NCI-H146 (cell line): ENCODE measurements around the gene ZNF746.

Experiments
- DNase-seq: peaks from one replicate; lab custom pipeline; 2025; lab: John Stamatoyannopoulos, UW

The ZNF746 gene

DNA sequence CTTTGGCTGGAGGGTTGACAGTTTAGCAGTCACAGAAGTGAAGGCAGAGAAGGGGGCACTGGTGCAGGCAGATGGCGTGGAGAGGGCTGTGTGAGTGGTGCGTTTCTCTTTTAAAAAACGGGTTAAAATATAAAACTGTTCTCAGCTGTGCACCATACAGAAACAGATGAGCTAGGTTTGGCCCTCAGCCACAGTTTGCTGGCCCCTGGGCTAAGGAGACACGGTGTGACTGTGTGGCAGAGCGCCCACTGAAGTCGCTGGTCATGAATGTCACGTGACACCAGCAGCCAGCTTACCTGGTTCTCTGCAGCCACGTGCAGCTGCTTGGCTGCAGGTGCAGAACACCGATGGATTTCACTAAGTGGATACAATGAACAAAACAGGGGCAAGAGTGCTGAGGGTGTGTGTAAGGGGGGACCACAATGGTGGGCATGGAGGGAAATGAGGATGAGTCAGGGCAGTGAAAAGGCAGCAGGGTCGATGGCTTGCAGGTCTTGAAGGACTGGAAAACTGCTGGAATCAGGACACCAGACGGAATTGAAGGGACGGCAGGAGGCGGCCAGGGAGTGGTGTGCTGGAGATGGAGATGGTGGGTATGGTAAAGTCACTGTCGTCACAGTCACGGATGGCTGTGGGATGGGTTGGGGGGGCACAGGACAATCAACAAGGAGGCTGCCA lies 7.4 kb downstream of the ZNF746 start:
- no peak for DNase-seq

DNA sequence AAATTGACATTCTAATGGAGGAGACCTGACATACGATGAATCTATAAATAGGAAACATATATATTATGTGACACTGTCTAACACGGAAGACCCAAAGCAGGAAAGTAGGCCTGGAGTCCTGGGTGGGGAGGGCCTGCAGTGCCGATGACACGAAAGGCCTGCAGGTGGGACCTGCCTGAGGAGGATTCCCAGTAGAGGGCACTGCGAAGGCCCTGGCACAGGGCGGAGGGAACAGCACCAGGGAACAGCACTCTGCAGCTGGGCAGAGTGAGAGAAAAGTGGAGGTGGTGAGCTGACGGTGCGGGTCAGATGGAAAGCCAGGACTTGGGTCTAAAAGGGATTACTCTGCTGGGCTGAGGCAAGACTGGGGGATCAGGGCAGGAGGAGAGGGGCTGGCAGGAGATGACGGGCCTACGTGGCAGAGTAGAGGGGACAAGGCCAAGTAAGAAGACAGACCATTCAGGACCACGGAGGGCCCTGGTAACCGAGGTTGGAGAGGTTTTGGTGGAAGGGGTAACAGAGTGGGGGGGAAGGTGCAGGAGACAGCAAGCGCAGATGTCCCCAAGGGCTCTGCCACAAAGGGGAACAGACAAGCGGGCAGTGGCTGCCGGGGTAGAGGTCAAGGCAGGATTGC lies 8.1 kb downstream of the ZNF746 start:
- DNase-seq = no peak

DNA sequence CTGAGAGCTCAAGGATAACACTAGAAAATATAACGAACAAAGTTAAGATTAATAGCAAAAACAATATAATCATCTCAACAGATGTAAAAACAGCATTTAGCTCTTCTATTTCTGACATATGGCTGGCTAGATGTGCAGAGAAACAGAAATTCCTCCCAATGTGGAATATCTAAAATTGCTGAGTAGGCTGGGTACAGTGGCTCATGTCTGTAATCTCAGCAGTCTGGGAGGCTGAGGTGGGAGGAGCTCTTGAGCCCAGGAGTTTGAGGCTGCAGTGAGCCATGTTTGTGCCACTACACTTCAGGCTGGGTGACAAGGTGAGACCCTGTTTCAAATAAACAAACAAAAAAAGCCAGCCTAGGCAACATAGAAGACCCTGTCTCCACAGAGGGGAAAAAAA lies 18.0 kb downstream of the ZNF746 start:
- no peak for DNase-seq

DNA sequence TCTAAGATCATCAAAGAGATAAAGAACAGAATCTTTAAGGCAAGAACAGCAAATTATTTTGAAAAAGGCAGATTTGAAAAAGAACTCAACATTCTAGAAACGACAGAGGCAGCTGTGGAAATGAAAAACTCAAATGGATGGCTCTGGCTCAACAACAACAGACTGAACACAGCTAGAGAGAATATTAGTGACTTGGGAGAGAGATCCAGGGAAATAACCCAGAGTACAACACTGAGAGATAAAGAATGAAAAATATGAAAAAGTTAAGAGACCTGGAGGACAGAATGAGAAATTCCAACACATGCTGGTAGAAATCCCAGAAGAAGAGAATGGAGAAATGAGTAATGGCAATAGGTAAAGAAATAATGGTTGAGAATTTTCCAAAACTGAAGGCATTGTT lies 18.9 kb downstream of the ZNF746 start:
- no peak for DNase-seq

DNA sequence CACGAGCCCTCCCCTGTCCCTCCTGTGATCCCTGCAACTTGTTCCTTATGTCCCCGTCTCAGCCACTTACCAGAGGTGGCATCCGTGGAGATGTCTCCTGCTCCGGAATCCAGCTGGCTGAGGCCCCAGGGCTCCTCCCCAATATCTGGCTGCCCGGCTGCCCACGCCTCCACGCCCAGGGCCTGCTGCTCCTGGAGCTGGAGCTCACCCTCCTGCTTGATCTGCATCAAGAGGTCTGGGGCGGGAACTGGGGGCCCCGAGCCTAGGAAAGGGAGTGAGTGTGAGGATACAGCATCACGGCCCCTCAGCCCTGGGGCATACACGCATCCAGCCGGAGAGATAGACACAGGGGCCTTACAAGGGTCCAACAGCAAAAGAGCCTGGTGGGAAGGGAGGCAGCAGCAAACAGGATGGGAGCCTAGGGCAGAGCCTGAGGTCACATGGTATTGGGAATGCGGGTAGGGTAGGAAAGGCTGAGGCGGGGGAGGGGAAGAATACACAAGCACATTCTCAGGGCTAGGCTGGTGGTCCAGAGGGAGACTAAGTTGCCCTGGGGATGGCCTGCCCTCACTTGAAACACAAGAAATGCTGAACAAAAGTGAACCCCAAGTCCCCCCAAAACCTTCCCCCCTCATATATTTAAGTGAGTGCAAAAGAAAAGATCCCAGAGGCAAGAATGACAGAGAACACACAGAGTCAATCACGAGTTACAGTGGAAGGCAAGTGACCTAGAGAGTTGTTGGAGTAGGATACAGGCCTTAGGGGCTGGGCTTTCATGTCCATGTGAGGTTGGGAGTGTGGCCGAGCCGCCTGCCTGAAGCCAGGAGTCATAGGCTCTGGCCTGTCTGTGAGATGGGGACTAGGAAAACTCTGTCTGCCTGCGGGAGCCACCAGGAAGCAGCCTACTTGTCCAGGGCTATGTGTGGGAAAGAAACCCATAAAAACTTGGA lies 19.8 kb downstream of the ZNF746 start:
- no peak for DNase-seq

DNA sequence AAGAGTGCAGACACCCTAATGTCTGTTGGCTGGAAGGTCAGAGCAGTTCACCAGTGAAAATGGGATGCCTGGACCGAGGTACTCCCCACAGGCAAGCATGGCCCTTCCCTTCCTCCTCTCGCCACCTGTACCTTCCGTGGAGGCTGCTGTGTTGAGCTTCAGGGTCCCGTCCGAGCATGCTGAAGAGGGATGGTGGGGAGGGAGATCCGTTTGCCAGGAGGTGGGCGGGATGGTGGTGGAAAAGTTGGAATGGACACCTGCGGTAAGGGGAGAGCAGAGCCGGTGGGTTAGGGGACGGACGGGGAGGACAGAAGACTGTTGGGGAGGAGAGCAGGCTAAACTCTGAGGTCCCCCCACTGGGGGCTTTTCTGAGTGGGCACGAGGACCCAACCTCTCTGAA lies 20.8 kb downstream of the ZNF746 start:
- no peak for DNase-seq

DNA sequence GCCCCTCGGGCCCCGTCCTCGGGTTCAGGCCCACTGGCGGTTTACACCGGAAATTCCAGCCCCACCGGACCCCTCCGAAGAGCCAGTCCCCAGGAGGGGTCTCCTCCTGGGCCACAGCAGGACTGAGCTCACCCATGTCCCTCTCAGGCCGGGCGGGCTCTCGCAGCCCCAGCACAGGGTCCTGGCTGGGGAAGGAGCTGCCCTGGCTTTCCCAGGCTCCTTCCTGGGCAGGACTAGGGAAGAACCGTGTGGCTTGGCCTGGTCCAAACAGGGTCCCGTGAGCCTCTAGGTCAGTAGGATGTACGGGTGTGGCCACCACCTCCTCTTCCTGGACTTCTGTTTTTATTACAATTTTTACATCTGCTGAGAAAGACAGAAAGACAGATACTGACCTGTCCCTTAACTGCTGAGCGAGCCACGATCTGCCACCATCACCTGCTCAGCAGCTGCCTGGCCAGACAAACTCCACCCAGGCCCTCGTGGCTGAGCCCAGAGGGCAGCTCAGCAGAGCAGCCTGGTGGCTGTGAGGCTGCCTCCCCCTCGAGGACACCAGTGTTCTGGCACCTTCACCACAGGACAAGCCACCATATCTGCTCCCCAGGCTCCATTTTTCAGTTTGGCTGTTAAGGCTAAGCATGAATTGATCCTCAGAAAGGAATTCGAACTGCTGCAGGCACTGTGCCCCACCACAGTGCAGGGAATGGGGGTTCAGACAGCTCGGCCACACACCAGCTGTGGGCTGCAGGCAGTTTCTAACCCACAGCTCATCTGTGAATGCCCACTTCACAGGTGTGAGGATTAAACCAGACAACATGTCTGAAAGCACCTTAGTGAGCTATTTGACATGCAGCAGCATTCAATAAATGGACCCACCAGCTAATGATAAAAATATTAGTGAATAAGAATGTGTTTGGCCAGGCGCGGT lies 22.2 kb downstream of the ZNF746 start:
- no peak for DNase-seq

DNA sequence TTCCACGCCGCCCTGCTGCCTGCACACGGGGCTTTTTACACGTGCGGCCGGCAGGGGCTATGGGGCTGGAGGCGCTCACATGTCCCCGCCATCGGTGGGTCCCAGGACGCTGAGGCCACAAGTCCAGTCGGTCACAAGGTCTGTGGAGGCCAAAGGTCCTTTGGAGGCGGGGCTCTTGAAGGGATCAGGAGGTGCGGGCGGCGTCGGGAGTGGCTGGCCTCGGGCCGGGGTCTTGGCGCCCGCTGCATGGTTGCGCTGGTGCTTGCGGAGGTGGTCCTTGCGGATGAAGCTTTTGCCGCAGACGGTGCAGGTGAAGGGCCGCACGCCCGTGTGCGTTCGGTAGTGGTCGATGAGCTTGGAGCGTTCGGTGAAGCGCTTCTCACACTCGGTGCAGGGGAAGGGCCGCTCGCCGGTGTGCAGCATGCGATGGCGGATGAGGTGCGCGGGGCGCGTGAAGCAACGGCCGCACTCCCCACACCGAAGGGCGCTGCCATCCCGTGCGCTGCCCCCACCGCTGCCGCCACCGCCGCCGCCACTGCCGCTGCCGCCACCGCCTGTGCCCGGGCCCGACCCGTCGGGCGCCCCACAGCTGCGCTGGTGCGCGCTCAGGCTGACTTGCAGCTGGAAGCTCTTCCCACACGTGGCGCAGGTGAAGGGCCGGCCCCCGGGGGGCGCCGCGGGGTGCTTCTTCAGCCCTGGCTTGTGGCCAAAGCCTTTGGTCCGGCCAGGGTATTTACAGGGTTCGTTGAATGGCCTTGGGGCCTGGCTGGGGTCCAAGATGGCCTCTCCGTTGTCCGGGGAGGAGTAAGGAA lies 23.1 kb downstream of the ZNF746 start:
- no peak for DNase-seq

DNA sequence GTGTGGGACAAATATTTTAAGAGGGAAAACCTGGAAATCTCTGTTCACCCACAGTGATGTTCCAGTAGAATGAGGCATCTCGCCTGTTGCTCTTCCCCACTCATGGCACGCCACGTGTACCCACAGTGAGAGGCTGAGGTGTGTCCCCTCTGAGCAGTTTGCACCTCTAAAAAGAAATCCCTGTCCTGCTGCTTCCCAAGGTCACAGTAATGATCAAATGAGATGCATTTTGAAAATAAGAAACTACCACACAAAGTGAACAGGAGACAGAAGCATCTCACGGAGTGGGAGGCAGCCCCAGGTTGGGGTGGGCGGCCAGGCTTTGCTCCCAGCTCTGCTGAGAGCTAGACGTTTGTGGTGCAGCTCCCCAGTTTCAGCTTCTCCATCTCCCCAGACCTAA lies 24.4 kb downstream of the ZNF746 start:
- DNase-seq = no peak

DNA sequence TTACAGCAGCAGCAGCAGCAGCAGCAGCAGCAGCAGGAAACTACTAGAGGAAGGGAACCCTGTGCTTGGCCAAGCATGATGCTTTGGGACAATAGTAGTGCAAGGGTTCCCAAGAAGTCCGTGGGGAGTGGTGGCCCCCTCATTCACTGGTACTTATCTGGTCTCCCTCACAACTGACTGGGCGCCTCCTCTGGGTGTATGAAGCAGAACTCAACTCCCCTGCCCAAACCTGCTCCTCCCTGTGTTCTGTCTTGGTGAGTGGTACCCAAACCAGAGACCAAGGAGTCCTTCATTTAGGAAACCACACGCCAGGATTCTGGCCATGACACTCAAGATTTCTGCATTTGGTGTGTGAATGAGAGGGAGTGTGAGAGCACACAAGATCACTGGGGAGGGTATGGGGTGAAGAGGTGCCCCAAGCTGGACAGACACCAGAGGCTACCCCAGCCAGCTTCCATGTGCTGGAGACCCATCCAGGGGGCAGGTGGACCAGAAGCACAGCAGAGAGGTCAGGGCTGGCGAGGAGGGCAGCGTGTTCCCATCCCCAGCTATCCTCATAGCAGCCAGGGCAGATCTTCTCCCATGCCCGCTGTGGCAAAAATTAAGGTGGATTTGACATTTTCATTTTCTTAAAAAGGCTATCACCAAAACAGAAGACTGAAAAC lies 26.2 kb downstream of the ZNF746 start:
- no peak for DNase-seq

DNA sequence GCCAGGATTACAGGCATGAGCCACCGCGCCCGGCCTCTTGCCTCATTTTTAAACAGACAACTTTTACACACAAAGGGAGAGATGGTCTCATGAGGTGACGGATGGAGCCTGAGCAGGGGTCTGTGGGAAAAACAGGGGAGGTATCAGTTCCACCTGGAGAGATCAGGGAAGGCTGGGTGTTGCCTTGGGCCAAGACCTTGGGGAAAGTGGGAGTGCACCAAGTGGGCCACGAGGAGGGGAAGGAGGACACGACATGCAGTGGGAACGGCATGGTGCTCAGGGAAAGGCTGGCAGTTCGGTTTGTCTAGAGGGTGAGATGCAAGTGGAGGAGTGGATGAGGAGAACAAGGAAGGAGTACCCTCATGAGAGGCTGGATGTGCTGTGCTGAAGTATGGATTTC lies 27.8 kb downstream of the ZNF746 start:
- DNase-seq = no peak

DNA sequence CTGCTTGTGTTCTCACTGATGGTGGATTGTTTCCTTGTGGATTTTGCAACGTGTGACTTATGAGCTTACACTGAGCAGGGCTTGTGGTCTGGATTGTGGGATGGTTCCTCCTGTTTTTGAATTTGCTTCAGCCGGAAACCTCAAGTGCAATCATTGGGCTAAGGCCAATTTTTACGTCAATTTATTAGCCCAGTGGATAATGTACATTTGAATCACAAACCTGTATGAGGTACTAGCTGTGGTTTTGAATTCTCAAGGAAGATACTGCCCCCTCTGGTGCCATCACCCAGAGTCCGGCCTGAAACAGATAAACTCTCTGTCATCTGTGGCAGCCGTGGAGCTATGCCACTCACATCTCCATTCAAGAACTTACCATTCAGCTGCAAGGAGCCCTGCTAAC lies 29.4 kb downstream of the ZNF746 start:
- no peak for DNase-seq

DNA sequence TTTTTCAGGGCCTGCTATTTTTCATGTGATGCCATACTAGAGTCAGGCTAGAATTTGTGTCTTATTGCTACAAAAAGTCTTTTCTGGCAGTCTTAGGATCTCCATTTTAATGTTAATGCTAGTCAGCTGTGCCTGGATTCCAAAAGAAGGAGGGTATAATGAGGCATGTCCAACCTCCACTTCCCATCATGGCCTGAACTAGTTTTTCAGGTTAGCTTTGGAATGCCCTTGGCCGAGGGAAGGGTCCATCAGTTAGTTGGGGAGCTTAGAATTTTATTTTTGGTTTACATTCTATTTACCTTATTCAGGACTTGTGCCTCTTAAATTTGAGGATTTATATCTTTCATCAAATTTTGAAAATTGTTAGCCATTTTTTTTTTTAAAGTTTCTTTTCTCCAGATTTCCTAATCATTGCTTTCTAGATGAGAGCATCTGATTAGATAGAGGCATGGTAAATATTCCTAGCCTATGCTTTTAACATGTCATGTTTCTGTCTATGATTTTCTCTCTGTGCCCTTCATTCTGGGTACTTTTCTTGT lies 30.2 kb downstream of the ZNF746 start:
- no peak for DNase-seq

DNA sequence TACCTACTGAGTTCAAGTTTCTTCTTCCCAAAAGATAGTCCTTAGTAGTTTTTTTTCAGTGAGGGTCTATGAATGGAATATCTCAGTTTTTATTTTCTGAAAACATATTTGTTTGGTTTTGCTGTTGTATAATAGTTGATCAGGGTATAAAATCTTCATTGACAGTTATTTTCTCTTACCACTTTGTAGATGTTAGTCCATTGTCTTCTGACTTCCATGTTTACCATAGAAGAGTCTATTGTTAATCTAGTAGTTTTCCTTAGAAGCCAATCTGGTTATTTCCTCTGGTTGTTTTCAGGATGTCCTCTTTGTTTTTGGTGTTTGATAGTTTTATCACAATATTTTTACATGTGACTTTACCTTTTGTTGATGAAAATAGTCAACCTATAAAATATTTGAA lies 31.2 kb downstream of the ZNF746 start:
- DNase-seq = no peak

DNA sequence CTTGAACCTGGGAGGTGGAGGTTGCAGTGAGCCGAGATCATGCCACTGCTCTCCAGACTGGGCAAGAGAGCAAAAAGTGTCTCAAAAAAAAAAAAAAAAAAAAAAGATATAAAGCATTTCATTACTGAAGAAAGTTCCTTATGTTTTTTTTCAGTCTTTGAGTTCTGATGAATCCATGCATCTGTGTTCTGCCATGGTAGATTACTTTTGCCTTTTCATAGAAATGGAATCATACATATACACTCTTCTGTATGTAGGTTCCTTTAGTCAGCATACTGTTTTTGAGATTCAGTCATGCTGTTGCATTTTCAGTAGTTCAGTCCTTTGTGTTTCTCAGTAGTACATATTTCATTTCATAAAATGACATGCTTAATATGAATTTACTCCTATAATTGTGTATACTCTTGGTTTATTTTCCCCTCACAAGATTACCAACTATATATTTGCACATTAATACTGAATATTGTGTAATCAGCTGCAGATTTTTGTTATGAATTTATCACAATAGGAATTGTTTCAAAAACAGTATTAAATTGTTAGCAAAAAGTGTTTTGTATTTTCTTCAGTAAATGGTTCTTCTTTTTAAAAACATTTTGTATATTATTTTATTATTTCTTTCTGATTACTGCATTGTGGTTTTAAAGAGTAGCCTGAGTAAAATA lies 34.0 kb downstream of the ZNF746 start:
- DNase-seq = no peak

DNA sequence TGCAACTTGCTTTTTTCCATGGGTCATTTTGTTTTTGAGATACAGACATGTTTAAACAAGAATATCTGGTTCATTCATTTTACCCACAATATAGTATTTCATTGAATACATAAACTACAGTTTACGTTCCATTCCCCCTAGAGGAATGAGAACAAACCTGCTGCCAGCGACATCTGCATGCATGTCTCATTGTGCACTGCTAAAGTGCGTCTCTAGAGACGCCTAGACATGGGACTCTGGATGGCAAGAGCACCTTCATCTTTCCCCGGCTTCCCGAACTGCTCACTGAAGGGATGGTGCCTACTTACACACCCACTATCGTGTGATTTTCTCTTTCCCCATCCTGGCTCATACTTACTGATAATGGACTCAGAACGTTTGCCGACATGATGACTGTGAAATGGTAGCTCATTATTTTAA lies 35.5 kb downstream of the ZNF746 start:
- no peak for DNase-seq

DNA sequence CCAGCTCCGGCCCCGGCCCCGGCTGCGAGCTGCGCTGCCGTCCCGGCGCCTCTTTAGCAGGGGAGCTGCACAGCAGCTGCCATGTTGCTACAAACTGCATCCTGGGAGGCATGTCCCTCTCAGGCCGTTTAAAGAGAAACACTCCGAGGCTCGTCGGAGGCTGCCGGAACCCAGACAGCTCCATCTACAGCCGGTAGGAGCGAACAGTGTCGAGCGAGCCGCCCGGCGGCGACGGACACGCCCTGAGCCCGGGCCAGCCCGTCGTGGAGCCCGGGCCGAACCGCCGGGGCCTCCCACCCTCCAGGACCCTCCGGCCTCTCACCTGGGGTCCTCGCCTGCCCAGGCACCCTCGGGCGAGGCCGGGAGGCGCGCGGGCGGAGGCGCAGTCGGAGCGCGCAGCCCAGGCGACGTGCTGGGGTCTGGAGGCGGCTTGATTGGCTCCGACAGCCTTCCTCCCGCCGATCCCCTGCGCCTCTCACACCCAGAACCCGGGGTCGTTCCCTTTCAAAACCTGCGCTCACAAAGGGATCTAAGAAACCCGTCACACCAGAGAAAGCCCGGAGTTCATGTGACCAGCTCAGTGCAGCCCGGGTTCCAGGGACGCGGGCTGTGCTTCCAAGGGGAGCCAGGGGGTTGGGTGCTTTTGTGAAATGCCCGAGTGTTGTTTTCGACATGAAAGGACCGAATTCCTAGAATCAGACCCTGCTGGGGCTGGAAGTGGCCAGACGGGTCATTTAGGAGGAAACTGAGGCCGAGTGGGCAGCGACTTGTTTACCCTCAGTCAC lies 36.9 kb downstream of the ZNF746 start, which contains the start of gene ZNF777:
Gene ZNF777 (minus strand): TSS at position 570 of the 785 bp plus-strand sequence. CDS start 5,040 bp downstream, outside the sequence.
- peak; percentile 90 for DNase-seq
